Measurements from ENCODE around the gene SHOC1.
"Not testable (repeated sequence)": the region's sequence is repeated elsewhere in the genome, so short reads cannot be mapped to it uniquely, and the experiment has no call there.

The SHOC1 gene

DNA sequence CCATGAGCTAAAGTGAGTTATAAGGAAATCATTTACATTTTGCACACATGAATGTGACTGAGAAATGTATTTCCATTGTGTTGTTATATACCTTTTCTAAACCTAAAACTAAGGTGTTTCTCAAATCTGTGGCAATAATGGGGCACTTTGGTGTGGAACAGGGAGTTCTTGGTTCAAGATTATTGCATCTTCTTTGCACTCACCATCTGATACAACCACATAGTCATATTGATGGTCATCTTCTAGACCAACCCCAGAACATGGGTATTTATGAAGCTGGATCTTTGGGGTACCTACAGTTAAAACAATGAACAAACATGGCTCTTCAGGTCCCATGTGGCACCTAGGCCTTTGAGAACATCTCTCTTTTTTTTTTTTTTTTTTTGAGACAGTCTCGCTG lies 24.6 kb upstream of the SHOC1 start:
- Histone ChIP-seq H3K9ac (ENCODE audit: low read depth, low read length) (no peak overlapping the region), H3K36me3 (ENCODE audit: insufficient read depth, low read length) (no peaks in the 10 kb centered on the region), H3K4me1 (ENCODE audit: insufficient read depth, low read length) (no peaks in the 10 kb centered on the region), H3K9me3 (ENCODE audit: control insufficient read depth, insufficient read depth, low read length) (no peaks in the 10 kb centered on the region)

GRCh38 chr9:111815285-111816070 lies 20.7 kb upstream of the SHOC1 start:
- Histone ChIP-seq H3K9ac (ENCODE audit: low read depth, low read length) (no peak overlapping the region), H3K36me3 (ENCODE audit: insufficient read depth, low read length) (no peaks in the 10 kb centered on the region), H3K9me3 (ENCODE audit: control insufficient read depth, insufficient read depth, low read length) (no peaks in the 10 kb centered on the region), H3K4me1 (ENCODE audit: insufficient read depth, low read length) (no peaks in the 10 kb centered on the region)

- Histone ChIP-seq H3K9ac (ENCODE audit: low read depth, low read length) (no peak overlapping the region), H3K36me3 (ENCODE audit: insufficient read depth, low read length) (no peaks in the 10 kb centered on the region), H3K4me1 (ENCODE audit: insufficient read depth, low read length) (no peaks in the 10 kb centered on the region), H3K9me3 (ENCODE audit: control insufficient read depth, insufficient read depth, low read length) (no peaks in the 10 kb centered on the region)
Measured at GRCh38 chr9:111812337-111812736, 17.6 kb upstream of the SHOC1 start.

- Histone ChIP-seq H3K9me3 (ENCODE audit: control insufficient read depth, insufficient read depth, low read length) (no peaks in the 10 kb centered on the region), H3K36me3 (ENCODE audit: insufficient read depth, low read length) (no peaks in the 10 kb centered on the region), H3K4me1 (ENCODE audit: insufficient read depth, low read length) (no peaks in the 10 kb centered on the region), H3K9ac (ENCODE audit: low read depth, low read length) (no peak overlapping the region)
Measured at GRCh38 chr9:111810908-111811307, 16.2 kb upstream of the SHOC1 start.

DNA sequence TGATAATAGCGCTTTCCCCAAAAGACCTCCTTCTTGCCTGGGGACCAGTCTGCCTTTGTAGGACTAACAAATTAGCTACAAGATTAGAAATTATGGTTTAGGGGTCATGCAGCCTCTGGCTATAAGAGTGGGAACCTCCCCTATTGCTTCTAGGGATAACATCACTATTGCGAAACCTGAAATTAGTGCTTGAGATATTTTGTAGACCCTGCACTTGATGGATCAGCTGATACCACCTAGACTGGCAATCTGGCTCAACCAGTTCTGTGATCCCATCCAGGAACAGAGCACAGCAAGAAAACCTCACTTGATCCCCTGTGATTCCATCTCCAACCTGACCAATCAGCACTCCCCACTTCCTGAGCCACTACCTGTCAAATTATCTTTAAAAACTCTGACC lies 15.7 kb upstream of the SHOC1 start:
- not testable (repeated sequence) for H3K36me3 ChIP-seq (ENCODE audit: insufficient read depth, low read length); H3K4me1 ChIP-seq (ENCODE audit: insufficient read depth, low read length); H3K9ac ChIP-seq (ENCODE audit: low read depth, low read length); H3K9me3 ChIP-seq (ENCODE audit: control insufficient read depth, insufficient read depth, low read length)

- Histone ChIP-seq H3K4me1 (ENCODE audit: insufficient read depth, low read length) (no peaks in the 10 kb centered on the region), H3K9ac (ENCODE audit: low read depth, low read length) (no peak overlapping the region), H3K9me3 (ENCODE audit: control insufficient read depth, insufficient read depth, low read length) (no peaks in the 10 kb centered on the region), H3K36me3 (ENCODE audit: insufficient read depth, low read length) (no peaks in the 10 kb centered on the region)
Measured at GRCh38 chr9:111807197-111807596, 12.5 kb upstream of the SHOC1 start.

- no peaks in the 10 kb centered on the region for H3K4me1 ChIP-seq (ENCODE audit: insufficient read depth, low read length)
- H3K9me3 ChIP-seq (ENCODE audit: control insufficient read depth, insufficient read depth, low read length) = no peaks in the 10 kb centered on the region
- no peaks in the 10 kb centered on the region for H3K36me3 ChIP-seq (ENCODE audit: insufficient read depth, low read length)
- no peak overlapping the region for H3K9ac ChIP-seq (ENCODE audit: low read depth, low read length)
Measured at GRCh38 chr9:111806259-111806658, 11.5 kb upstream of the SHOC1 start.

GRCh38 chr9:111805830-111806241 lies 11.1 kb upstream of the SHOC1 start:
- no peak overlapping the region for H3K9ac ChIP-seq (ENCODE audit: low read depth, low read length)
- H3K4me1 ChIP-seq (ENCODE audit: insufficient read depth, low read length) = no peaks in the 10 kb centered on the region
- H3K36me3 ChIP-seq (ENCODE audit: insufficient read depth, low read length) = no peaks in the 10 kb centered on the region
- H3K9me3 ChIP-seq (ENCODE audit: control insufficient read depth, insufficient read depth, low read length) = no peaks in the 10 kb centered on the region

DNA sequence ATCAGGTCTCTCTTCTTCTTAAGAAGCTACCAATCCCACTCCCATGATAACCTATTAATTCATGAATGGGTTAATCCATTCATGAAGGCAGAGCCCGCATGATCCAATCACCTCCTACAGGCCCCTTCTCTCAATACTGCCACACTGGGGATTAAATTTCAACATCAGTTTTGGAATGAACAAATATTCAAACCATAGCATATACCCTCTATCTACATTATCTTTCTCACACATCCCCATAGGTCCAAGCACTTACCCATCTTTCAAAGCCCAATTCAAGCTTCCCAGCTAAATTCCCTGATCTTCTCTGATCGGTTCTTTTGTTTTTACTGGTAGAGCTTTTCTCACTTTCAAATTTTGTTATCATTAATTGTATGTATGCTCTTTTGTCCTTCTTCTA lies 10.5 kb upstream of the SHOC1 start:
- no peaks in the 10 kb centered on the region for H3K9me3 ChIP-seq (ENCODE audit: control insufficient read depth, insufficient read depth, low read length)
- H3K9ac ChIP-seq (ENCODE audit: low read depth, low read length) = no peak overlapping the region

GRCh38 chr9:111804636-111805035 lies 9.9 kb upstream of the SHOC1 start:
- no peaks in the 10 kb centered on the region for H3K36me3 ChIP-seq (ENCODE audit: insufficient read depth, low read length)
- H3K9ac ChIP-seq (ENCODE audit: low read depth, low read length) = no peak overlapping the region
- H3K4me1 ChIP-seq (ENCODE audit: insufficient read depth, low read length) = no peaks in the 10 kb centered on the region
- H3K9me3 ChIP-seq (ENCODE audit: control insufficient read depth, insufficient read depth, low read length) = no peaks in the 10 kb centered on the region

More for the DNA sequence above, 10.5 kb upstream of the SHOC1 start:
- no peaks in the 10 kb centered on the region for H3K4me1 ChIP-seq (ENCODE audit: insufficient read depth, low read length)
- no peaks in the 10 kb centered on the region for H3K36me3 ChIP-seq (ENCODE audit: insufficient read depth, low read length)

DNA sequence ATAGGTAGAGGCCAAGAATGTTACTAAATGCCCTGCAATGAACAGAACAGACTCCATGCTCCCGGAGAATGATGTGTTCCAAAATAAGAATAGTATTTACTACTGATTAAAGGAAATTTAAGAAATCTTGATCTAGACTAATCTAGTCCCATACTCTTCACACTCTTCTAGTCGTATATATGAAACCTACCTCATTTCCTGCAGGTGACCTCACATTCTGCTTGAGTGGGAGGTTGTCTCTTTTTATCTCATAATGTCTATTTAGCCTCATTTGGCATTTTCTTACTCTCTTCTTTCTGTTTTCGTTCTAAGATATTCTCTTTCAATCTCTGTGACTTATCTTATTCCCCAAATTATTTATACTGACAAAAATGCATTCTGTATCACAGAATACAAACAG lies 9.2 kb upstream of the SHOC1 start:
- H3K36me3 ChIP-seq (ENCODE audit: insufficient read depth, low read length) = no peaks in the 10 kb centered on the region
- no peaks in the 10 kb centered on the region for H3K4me1 ChIP-seq (ENCODE audit: insufficient read depth, low read length)
- no peak overlapping the region for H3K9ac ChIP-seq (ENCODE audit: low read depth, low read length)
- no peaks in the 10 kb centered on the region for H3K9me3 ChIP-seq (ENCODE audit: control insufficient read depth, insufficient read depth, low read length)

DNA sequence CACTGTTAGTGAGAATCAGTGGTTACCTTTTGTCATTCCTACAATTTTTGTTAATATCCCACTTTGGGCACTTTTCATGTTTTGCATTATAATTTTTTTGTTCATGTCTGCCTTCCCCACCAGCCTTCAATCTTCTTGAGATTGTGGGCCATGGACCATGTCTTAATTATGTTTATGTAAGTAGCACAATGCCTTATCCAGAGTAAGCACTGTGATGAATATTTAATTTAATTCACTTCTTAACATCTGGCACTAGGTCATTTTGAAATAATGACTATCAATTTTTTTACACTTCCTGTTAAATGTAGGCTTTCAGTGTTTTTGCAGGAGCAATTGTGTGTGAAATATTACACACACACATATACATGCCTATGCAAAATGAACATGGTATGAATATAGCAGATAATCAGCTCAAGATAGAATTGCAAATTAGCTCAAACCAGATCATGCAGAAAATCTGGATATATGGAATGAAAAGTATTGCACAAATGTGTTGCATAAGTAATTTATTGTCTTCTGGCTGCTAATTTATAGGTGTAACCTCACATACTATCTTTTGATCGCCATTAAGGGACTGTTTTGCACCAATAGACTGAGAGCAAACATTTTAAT lies 5.3 kb upstream of the SHOC1 start:
- no peaks in the 10 kb centered on the region for H3K9me3 ChIP-seq (ENCODE audit: control insufficient read depth, insufficient read depth, low read length)

DNA sequence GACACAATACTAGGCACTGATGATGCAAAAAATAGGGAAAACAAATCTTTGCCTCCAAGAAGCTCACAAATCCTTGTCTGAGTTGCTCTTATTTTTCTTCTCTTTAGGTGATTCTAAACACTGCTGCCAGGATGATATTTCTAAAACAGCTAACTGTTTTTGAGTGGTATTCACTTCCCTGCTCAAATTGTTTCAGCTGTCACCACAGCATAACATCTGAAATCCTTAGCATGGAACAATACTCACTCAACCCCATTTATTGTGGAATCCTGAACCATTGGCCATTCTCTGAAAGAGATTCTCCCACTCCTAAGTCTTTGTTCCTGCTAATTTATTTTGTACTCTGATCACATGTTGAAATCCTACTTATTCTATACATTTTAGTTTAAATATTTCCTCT lies 4.8 kb upstream of the SHOC1 start:
- peaks cover under 1% of the 10 kb centered on the region; the same call in 1 of the 2 replicates for H3K9me3 ChIP-seq (ENCODE audit: control insufficient read depth, insufficient read depth, low read length)
- H3K36me3 ChIP-seq (ENCODE audit: insufficient read depth, low read length) = no peaks in the 10 kb centered on the region
- H3K4me1 ChIP-seq (ENCODE audit: insufficient read depth, low read length) = no peaks in the 10 kb centered on the region
- H3K9ac ChIP-seq (ENCODE audit: low read depth, low read length) = no peak overlapping the region

More for the DNA sequence above, 5.3 kb upstream of the SHOC1 start:
- no peaks in the 10 kb centered on the region for H3K4me1 ChIP-seq (ENCODE audit: insufficient read depth, low read length)
- no peaks in the 10 kb centered on the region for H3K36me3 ChIP-seq (ENCODE audit: insufficient read depth, low read length)
- no peak overlapping the region for H3K9ac ChIP-seq (ENCODE audit: low read depth, low read length)

- Histone ChIP-seq H3K9ac (ENCODE audit: low read depth, low read length) (no peak overlapping the region), H3K4me1 (ENCODE audit: insufficient read depth, low read length) (no peaks in the 10 kb centered on the region), H3K36me3 (ENCODE audit: insufficient read depth, low read length) (no peaks in the 10 kb centered on the region), H3K9me3 (ENCODE audit: control insufficient read depth, insufficient read depth, low read length) (peaks cover 2% of the 10 kb centered on the region; the same call in 1 of the 2 replicates)
Measured at GRCh38 chr9:111798786-111799185, 4.0 kb upstream of the SHOC1 start.

DNA sequence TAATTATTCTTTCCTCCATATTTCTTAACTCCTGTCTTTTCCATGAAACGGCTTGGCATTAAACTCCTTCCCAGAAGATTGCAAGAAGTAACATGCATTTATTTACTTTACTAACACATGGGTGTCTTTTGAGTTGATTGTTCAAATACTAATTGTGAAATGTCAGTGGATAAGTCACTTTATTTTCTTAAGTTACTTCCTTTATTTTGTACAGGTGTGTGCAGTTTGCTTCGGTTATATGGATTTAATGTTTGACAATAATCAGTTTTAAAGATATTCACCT lies 761 bp upstream of the SHOC1 start:
- H3K9me3 ChIP-seq (ENCODE audit: control insufficient read depth, insufficient read depth, low read length) = peaks cover 2% of the 10 kb centered on the region; the same call in 1 of the 2 replicates
- H3K36me3 ChIP-seq (ENCODE audit: insufficient read depth, low read length) = no peaks in the 10 kb centered on the region
- H3K4me1 ChIP-seq (ENCODE audit: insufficient read depth, low read length) = no peaks in the 10 kb centered on the region
- H3K9ac ChIP-seq (ENCODE audit: low read depth, low read length) = no peak overlapping the region

Measured in ES-I3 (cell line).